Cardiac fibroblast (primary cell): ENCODE results near the gene RBMS3.
A peak's percentile ranks its signal among the peaks of the same experiment; 100 is the strongest.

Experiments
- DNase-seq, 2 donors: peaks; one replicate each; pipeline versions ENCODE4 v3.0.0 to v3.0.0-alpha.2; 2010; ENCODE audit warnings: low read depth in 2 of 2
- H3K4me3 ChIP-seq, 2 donors: replicated peaks in 1 of 2; 1 replicate in 1 of 2; 2 replicates in 1 of 2; pipeline ENCODE4 v1.5.1; 2011; ENCODE audit warnings: low read depth in 2 of 2, low read length in 2 of 2, mild to moderate bottlenecking in 2 of 2, moderate library complexity in 1 of 2
- CTCF ChIP-seq: IDR thresholded peaks from one replicate; pipeline ENCODE4 v1.5.1; 2011; ENCODE audit warnings: low read depth, mild to moderate bottlenecking, low read length, inconsistent platforms

Gene RBMS3

GRCh38 chr3:29763115-29763514, 482.2 kb downstream of the RBMS3 start:
- no peak for DNase-seq

GRCh38 chr3:29764041-29764440, 483.2 kb downstream of the RBMS3 start:
- DNase-seq: peak; percentile 81 to 91
- no peak for TF ChIP-seq CTCF
- H3K4me3 ChIP-seq: no peak overlapping the region

More at GRCh38 chr3:29763115-29763514, 482.2 kb downstream of the RBMS3 start:
- H3K4me3 ChIP-seq: no peak overlapping the region
- TF ChIP-seq CTCF: no peak

GRCh38 chr3:29764603-29765254, 483.9 kb downstream of the RBMS3 start:
- peak; percentile 78 for TF ChIP-seq CTCF
- DNase-seq: peak; percentile 94 to 96
- H3K4me3 ChIP-seq: no peak overlapping the region

GRCh38 chr3:29771602-29772001, 490.7 kb downstream of the RBMS3 start:
- no peak for TF ChIP-seq CTCF
- DNase-seq: no peak

GRCh38 chr3:29772436-29772835, 491.6 kb downstream of the RBMS3 start:
- TF ChIP-seq CTCF: no peak
- no peak overlapping the region for H3K4me3 ChIP-seq
- DNase-seq: no peak

More at GRCh38 chr3:29771602-29772001, 490.7 kb downstream of the RBMS3 start:
- H3K4me3 ChIP-seq: no peak overlapping the region

GRCh38 chr3:29773481-29773880, 492.6 kb downstream of the RBMS3 start:
- H3K4me3 ChIP-seq: no peak overlapping the region
- no peak for DNase-seq
- no peak for TF ChIP-seq CTCF

- DNase-seq: peak; percentile 40 to 72
- no peak for TF ChIP-seq CTCF
- no peak overlapping the region for H3K4me3 ChIP-seq
Measured at GRCh38 chr3:29775340-29775739, 494.5 kb downstream of the RBMS3 start.
